ENCODE data around the gene CCDC33. TPM values are rescaled to one million over a fixed set of nuclear protein-coding genes. Genes with fewer than 3 reads are reported as not detected.

CCDC33 gene
- total and polyA plus RNA-seq, 2 donors: 0.25 to 0.42 TPM

DNA sequence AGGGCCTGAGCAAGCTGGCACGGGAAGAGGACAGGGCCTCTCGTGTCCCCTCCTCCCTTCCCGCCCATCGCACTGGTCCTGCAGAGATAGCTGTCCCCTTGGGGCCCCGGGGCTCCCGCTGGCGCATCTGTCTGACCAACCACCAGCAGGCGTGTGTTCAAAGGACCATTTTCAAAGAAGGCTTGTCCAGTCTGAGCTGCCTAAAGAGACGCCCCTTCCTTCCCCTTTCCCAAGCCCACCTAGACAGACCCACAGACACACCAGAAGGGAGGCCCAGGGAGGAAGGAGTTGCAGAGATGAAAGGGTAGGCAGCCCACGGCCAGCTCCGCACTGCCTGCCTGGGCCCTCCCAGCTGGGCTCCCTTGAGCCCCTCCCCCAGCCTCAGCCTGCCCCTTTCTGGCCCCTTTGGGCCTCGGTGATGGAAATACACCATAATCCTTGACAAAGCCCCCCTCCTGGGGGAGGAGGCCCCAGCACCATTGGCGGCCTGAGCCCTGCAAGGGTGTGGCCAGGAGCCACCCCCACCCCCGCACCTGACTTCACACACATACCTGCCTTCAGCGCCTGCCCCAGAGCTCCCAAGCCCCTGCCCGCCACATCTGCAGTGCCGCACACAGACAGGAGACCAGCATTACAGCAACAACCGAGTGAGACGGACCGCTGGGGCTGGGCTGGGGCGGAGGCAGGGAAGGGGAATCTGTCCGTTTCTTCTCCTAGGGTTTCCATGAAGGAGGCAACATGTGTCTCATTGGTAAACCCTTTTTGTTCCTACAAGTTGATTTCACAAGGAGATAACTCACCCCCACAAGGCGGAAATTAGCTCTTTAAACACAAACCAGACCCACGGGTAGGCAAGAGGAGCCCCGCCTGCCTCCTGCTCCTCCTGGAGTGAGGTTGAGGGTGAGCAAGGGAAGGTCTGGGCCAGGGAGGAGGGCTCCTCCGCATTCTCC, 33.4 kb upstream of the CCDC33 start, which contains the start of gene STRA6:
Gene STRA6, minus strand, starts transcription at position 336 of the 950 bp plus-strand sequence. CDS start 520 bp downstream, outside the sequence.
- DNase-seq (ENCODE audit: extremely low spot score): no peak
- Histone ChIP-seq H3K36me3 (ENCODE audit: insufficient read depth) (no peaks in the 10 kb centered on the region), H3K27ac (ENCODE audit: low read depth) (no peak within 1 kb of the TSS), H3K4me1 (ENCODE audit: insufficient read depth) (no peaks in the 10 kb centered on the region), H3K4me3 (ENCODE audit: low read depth, low read length) (no peak within 1 kb of the TSS)
- WGBS: 63% methylated on average over 26 of the region's 26 CpGs

- Histone ChIP-seq H3K4me1 (ENCODE audit: insufficient read depth) (no peaks in the 10 kb centered on the region), H3K4me3 (ENCODE audit: low read depth, low read length) (no peak overlapping the region), H3K36me3 (ENCODE audit: insufficient read depth) (no peaks in the 10 kb centered on the region), H3K27ac (ENCODE audit: low read depth) (no peak overlapping the region)
- 46% methylated on average over 10 of the region's 10 CpGs for WGBS
- no peak for DNase-seq (ENCODE audit: extremely low spot score)
Measured at GRCh38 chr15:74203914-74204431, 32.2 kb upstream of the CCDC33 start.

- 87% methylated on average over 4 of the region's 4 CpGs for WGBS
- DNase-seq (ENCODE audit: extremely low spot score): no peak
Measured at GRCh38 chr15:74205582-74205947, 30.6 kb upstream of the CCDC33 start.

GRCh38 chr15:74206801-74207281, 29.3 kb upstream of the CCDC33 start:
- DNase-seq (ENCODE audit: extremely low spot score): no peak
- H3K36me3 ChIP-seq (ENCODE audit: insufficient read depth): no peaks in the 10 kb centered on the region
- WGBS: 58% methylated on average over 6 of the region's 6 CpGs
- no peak overlapping the region for H3K4me3 ChIP-seq (ENCODE audit: low read depth, low read length)
- H3K4me1 ChIP-seq (ENCODE audit: insufficient read depth): no peaks in the 10 kb centered on the region
- no peak overlapping the region for H3K27ac ChIP-seq (ENCODE audit: low read depth)

More at GRCh38 chr15:74205582-74205947, 30.6 kb upstream of the CCDC33 start:
- no peaks in the 10 kb centered on the region for H3K4me1 ChIP-seq (ENCODE audit: insufficient read depth)
- no peaks in the 10 kb centered on the region for H3K36me3 ChIP-seq (ENCODE audit: insufficient read depth)
- no peak overlapping the region for H3K27ac ChIP-seq (ENCODE audit: low read depth)
- no peak overlapping the region for H3K4me3 ChIP-seq (ENCODE audit: low read depth, low read length)

GRCh38 chr15:74207652-74208440, 28.3 kb upstream of the CCDC33 start:
- no peak overlapping the region for H3K27ac ChIP-seq (ENCODE audit: low read depth)
- WGBS: 87% methylated on average over 16 of the region's 16 CpGs
- no peak for DNase-seq (ENCODE audit: extremely low spot score)
- H3K36me3 ChIP-seq (ENCODE audit: insufficient read depth): no peaks in the 10 kb centered on the region
- H3K4me3 ChIP-seq (ENCODE audit: low read depth, low read length): no peak overlapping the region
- H3K4me1 ChIP-seq (ENCODE audit: insufficient read depth): no peaks in the 10 kb centered on the region

DNA sequence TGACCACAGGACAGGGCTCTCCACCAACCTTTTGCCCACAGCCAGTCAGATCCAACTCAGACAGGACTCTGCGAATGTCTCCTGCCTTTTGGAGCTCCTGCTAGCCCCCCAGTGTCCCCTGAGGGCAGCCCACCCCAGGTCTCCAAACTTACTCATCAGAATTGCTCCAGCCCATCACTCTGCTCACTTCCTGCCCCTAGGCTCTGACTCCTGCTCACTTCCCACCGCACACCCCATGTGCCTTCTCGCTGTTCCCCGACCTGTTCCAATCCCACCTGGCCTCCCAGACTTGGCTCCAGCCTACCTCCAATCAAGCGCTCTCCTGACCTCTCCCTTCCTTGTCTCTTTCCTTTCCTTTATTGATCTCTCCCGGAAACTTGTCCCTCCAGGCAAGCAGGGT, 27.6 kb upstream of the CCDC33 start:
- no peak overlapping the region for H3K27ac ChIP-seq (ENCODE audit: low read depth)
- WGBS: 84% methylated on average over 6 of the region's 6 CpGs
- H3K4me3 ChIP-seq (ENCODE audit: low read depth, low read length): no peak overlapping the region
- no peaks in the 10 kb centered on the region for H3K36me3 ChIP-seq (ENCODE audit: insufficient read depth)
- no peak for DNase-seq (ENCODE audit: extremely low spot score)
- no peaks in the 10 kb centered on the region for H3K4me1 ChIP-seq (ENCODE audit: insufficient read depth)

GRCh38 chr15:74208901-74209559, 27.1 kb upstream of the CCDC33 start:
- H3K36me3 ChIP-seq (ENCODE audit: insufficient read depth): no peaks in the 10 kb centered on the region
- no peak for DNase-seq (ENCODE audit: extremely low spot score)
- no peaks in the 10 kb centered on the region for H3K4me1 ChIP-seq (ENCODE audit: insufficient read depth)
- no peak overlapping the region for H3K4me3 ChIP-seq (ENCODE audit: low read depth, low read length)
- WGBS: 61% methylated on average over 11 of the region's 11 CpGs
- H3K27ac ChIP-seq (ENCODE audit: low read depth): no peak overlapping the region

DNA sequence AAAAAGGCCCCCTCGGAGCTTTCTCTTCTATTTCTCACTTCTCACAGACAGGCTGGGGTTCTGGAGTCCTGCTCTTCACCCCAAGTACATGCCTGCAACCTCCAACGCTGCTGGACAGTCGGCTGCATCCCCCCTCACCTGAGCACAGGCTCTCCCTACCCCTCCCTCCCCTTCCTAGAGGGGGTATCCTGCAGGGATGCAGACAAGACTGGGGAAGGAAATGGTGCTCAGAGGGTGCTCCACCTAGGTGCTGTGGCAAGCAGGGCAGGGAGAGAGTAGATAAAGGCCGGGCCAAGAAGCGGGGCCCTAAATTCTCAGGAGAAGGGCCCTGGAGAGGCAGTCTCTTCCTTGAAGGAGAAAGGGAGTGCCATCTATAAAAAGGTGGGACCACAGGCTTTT, 26.6 kb upstream of the CCDC33 start:
- H3K27ac ChIP-seq (ENCODE audit: low read depth): no peak overlapping the region
- no peaks in the 10 kb centered on the region for H3K36me3 ChIP-seq (ENCODE audit: insufficient read depth)
- DNase-seq (ENCODE audit: extremely low spot score): no peak
- WGBS: 81% methylated on average over 5 of the region's 5 CpGs
- no peak overlapping the region for H3K4me3 ChIP-seq (ENCODE audit: low read depth, low read length)
- no peaks in the 10 kb centered on the region for H3K4me1 ChIP-seq (ENCODE audit: insufficient read depth)

DNA sequence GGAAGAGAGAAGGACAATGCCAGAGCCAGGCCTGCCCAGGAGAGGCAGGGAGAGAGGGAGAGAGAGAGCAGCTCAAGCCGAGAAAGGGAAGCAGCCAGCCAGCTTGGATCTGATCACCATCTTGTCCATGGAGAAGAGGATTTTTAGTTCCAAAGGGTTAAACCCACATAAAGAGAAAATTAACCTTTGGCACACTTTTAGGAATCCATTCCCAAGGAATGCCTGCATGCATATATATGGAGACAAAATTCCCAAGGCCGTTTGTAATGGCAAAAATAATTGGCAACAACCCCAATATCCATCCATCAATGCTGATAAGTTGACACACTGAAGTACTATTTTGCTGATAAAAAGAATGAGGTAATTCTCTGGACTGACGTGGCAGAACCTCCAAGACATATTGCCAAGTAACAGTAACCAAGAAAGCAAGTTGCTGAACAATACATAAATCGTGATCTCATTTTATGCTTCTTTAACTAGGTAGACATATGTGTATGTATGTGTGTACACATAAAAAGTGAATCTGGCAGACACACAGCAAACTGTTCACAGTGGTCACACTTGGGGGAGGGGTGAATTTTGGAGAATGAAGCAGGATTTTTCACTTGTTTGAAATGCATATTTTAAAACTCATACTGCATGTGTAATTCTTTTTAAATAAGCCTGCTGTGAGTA, 26.0 kb upstream of the CCDC33 start:
- WGBS: 28% methylated on average over 4 of the region's 4 CpGs
- Histone ChIP-seq H3K27ac (ENCODE audit: low read depth) (no peak overlapping the region), H3K4me3 (ENCODE audit: low read depth, low read length) (no peak overlapping the region), H3K36me3 (ENCODE audit: insufficient read depth) (no peaks in the 10 kb centered on the region), H3K4me1 (ENCODE audit: insufficient read depth) (no peaks in the 10 kb centered on the region)
- no peak for DNase-seq (ENCODE audit: extremely low spot score)

DNA sequence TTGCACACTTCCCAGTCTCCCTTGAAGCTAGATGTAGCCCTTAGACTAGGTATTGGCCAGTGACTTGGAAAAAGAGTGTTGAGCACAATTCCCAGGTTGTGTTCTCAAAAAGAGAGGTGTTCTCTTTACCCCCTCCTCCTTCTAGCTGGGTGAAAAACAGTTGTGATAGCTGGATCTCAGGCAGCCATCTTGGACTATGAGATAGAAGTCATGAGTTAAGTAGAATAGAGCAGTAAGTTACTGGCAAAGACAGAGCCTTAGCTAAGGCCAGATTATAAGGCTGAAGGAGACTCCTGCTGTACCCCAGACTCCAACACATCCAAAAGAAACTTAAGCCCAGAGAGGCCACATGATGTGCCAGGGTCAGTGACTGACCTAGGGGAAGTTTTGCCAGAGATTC, 25.4 kb upstream of the CCDC33 start:
- no peak overlapping the region for H3K27ac ChIP-seq (ENCODE audit: low read depth)
- no peaks in the 10 kb centered on the region for H3K36me3 ChIP-seq (ENCODE audit: insufficient read depth)
- no peaks in the 10 kb centered on the region for H3K4me1 ChIP-seq (ENCODE audit: insufficient read depth)
- no peak for DNase-seq (ENCODE audit: extremely low spot score)
- no peak overlapping the region for H3K4me3 ChIP-seq (ENCODE audit: low read depth, low read length)

DNA sequence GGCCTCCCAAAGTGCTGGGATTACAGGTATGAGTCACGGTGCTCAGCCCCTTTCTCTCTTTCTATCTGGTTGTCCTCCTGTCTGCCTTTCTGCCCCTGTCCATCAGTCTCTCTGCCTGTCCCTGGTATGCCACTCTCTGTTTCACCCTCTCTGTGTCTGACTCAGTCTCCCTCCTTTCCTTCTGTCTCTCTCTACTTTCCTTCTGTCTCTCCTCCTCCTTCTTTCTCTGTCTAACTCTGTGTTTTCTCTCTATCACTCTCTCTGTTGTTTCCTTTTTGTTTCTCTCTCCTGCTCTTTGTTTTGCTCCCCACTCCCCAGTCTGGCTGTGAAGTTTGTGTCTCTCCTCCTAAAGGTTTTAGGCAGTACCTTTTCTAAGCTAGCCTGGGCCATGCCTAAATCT, 24.5 kb upstream of the CCDC33 start:
- DNase-seq (ENCODE audit: extremely low spot score): no peak
- no peaks in the 10 kb centered on the region for H3K4me1 ChIP-seq (ENCODE audit: insufficient read depth)
- 100% methylated on average over 1 of the region's 1 CpG for WGBS
- no peak overlapping the region for H3K27ac ChIP-seq (ENCODE audit: low read depth)
- H3K36me3 ChIP-seq (ENCODE audit: insufficient read depth): no peaks in the 10 kb centered on the region
- H3K4me3 ChIP-seq (ENCODE audit: low read depth, low read length): no peak overlapping the region

- Histone ChIP-seq H3K4me3 (ENCODE audit: low read depth, low read length) (no peak overlapping the region), H3K36me3 (ENCODE audit: insufficient read depth) (no peaks in the 10 kb centered on the region), H3K4me1 (ENCODE audit: insufficient read depth) (no peaks in the 10 kb centered on the region), H3K27ac (ENCODE audit: low read depth) (no peak overlapping the region)
- 89% methylated on average over 9 of the region's 9 CpGs for WGBS
- no peak for DNase-seq (ENCODE audit: extremely low spot score)
Measured at GRCh38 chr15:74212494-74212893, 23.6 kb upstream of the CCDC33 start.

- 61% methylated on average over 7 of the region's 7 CpGs for WGBS
- Histone ChIP-seq H3K27ac (ENCODE audit: low read depth) (no peak overlapping the region), H3K36me3 (ENCODE audit: insufficient read depth) (no peaks in the 10 kb centered on the region), H3K4me1 (ENCODE audit: insufficient read depth) (no peaks in the 10 kb centered on the region), H3K4me3 (ENCODE audit: low read depth, low read length) (no peak overlapping the region)
- no peak for DNase-seq (ENCODE audit: extremely low spot score)
Measured at GRCh38 chr15:74213858-74214284, 22.3 kb upstream of the CCDC33 start.

Data from urinary bladder (tissue), 4 donors.